Lung microvascular endothelial cell (primary cell): ENCODE measurements around the gene ZBED5. TPM values are rescaled to one million over a fixed set of nuclear protein-coding genes. Genes with fewer than 3 reads are reported as not detected.
A peak's percentile ranks its signal among the peaks of the same experiment; 100 is the strongest.
"Not testable (repeated sequence)": the region's sequence is repeated elsewhere in the genome, so short reads cannot be mapped to it uniquely, and the experiment has no call there.

Experiments
- DNase-seq, 2 donors: peaks; one replicate each; pipeline versions ENCODE4 v3.0.0 to v3.0.0-alpha.2; 2010; ENCODE audit warnings: low read depth in 2 of 2
- total RNA-seq: library from RNA; depleted of rRNA; stranded (reverse); fragments of >200 nt; gene quantifications from 2 replicates; pipeline ENCODE4 v1.2.1, GENCODE V29; 2014

Gene ZBED5
- total RNA-seq: 7.4 and 9.3 TPM in 2 replicates

DNA sequence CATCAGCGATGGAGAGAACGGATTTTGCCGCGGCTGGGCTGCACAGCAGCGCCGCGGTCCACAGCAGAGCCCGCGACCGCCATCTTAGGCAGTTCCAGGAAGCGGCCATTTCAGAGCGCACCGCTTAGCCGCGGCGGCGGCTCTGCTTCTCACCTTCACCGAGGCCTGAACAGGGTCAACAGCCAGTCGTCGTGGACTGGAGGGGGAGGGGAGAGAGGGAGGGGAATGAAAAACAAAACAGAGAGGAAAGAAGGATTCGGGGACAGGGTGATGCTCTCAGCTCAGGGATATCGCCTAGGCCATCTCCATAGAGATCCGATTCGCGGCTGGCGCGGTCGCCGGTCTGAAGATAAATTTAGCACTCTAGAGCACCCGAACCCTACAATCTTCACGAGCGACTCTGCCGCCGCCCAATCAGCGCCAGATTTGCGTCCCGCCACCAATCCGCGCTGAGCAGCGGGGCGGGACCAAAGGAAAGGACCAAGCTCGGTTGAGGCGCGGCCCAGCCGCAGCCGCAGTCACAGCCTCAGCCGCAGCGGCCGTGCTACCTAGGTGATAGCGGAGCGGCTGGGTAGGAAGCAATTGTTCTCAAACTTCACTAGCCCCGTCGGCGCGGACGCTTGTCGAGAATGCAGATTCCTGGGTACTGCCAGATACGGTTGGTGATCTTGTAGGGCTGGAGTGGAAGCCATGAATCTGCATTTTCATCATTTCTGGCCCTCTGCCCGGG, at the start of gene ZBED5:
ZBED5 (minus strand) TSS at position 345 of the 730 bp plus-strand sequence. CDS start 3,108 bp downstream, outside the sequence.
- DNase-seq: peak; percentile 98

DNA sequence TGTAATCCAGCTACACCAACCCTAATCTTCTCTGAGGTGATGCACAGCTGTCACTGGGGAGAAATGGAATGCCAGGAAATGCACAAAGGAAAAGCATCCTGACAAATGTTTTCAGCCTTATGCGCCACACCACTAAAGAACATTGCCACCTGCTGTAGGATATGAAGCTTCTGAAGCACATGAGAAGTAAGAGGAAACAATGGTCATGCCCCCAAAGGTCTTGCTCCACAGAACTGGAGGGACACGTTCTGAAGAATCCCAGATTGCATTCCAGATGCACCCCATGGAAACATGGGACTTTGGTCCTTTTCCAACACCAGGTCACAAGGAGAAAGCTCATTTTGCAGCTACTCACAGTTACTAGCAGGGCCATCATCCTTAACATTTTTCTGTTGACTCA, 48.7 kb upstream of the ZBED5 start:
- peak; percentile 50 to 65 for DNase-seq

DNA sequence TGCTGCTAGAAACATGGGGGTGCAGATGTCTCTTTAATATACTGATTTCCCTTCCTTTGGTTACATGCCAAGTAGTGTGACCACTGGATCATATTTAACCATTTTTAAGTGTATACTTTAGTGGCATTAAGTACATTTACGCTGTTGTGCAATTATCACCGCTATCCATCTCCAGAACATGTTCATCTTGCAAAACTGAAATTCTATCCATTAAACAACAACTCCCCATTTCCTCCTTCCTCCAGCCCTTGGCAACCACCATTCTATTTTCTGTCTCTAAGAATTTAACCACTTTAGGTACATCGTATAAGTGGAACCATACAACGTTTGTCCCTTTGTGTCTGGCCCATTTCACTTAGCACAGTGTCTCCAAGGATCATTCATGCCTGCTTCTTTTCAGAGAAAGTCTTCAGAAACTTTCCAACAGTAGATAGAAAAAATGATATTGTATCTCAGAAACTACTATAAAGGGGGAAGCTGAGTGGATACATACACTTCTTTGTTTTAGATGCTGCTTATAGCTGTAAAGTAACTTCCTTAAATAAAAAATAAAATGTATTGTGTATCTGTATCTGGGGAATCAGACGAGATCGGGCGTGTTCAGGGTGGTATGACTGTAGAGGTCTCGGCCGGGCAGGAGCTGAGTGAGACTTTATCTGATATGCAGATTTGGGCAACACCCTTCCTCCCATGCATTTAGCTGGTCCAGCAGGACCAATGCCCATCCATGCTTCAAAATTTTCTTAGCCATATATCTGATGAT, 44.6 kb upstream of the ZBED5 start:
- no peak for DNase-seq

DNA sequence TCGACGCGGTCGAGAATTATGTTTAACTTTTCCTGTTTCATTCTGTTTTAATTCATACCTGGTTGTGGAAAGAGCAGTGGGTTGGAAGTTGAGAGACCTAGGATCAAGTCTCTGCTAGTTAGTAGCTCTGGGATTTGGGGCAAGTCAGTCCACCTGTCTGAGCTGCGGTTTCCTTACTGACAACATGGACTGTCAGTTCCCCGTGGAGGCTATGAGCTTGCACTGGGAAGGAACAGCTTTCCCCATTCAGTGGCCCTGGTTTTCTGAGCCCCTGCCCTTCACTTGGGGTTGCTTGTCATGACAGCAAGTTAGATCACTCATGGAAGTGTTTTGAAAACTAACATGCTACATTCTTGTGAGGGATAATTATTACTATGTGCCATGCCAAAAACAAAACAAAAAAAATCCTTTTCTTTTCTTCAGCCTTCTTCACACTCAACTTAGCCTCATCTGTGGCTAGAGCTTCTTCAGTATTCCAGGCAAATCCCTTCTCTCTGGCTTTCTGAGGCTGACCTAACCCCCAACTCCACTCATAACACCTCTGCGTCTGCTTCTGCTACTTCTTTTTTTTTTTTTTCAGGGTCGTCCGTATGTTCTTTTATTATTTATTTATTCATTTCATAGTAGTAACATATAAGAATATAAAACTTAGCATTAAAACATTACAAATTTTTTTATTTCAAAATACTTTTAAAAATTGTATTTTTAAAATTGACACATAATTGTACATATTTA, 43.0 kb upstream of the ZBED5 start:
- DNase-seq: peak; percentile 7 to 40

DNA sequence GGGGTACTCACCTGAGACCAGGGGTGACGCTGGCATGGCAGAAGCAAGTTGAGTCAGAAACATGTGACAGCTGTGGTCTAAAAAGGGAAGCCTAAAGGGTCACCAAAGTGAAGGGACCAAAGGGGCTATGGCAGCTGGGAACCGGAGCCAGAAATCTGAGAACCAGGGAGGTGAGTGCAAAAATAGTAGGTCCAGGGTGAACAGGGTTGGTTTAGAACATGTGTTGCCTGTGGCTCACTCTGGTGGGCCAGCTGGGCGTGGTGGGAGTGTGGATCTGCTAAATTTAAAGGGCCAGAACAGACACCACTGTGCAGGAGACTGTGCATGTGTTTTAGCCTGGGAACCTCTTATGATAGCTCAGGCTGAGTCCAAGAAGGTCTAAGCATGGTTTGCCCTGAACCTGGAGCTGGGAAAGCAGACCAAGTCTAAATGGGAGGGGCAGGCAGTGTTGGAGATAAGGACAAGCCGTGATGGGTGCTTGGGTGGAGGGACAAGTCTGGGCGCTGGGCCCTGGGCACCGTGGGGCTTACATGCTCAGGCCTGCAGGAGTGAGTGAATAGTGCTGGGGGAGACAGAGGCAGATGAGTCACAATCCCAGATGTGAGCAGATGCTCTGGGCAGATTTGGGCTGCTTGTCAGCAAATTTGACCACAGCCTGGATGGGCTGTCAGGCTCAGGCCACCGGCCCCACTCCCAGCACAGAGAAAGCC, 41.4 kb upstream of the ZBED5 start:
- DNase-seq: no peak

DNA sequence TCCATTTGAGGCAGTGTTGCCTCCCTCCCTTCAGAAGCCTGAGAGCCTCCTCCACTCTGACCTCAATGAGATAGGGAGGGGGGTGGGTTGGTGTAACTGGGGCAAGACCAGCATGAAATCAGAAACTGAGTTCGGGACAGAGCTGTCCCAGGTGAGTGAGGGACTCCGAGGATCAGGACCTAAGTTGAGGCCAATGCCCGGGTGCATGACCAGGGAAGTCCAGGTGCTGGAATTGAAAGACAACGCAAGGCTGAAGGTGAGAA, 40.8 kb upstream of the ZBED5 start:
- no peak for DNase-seq

DNA sequence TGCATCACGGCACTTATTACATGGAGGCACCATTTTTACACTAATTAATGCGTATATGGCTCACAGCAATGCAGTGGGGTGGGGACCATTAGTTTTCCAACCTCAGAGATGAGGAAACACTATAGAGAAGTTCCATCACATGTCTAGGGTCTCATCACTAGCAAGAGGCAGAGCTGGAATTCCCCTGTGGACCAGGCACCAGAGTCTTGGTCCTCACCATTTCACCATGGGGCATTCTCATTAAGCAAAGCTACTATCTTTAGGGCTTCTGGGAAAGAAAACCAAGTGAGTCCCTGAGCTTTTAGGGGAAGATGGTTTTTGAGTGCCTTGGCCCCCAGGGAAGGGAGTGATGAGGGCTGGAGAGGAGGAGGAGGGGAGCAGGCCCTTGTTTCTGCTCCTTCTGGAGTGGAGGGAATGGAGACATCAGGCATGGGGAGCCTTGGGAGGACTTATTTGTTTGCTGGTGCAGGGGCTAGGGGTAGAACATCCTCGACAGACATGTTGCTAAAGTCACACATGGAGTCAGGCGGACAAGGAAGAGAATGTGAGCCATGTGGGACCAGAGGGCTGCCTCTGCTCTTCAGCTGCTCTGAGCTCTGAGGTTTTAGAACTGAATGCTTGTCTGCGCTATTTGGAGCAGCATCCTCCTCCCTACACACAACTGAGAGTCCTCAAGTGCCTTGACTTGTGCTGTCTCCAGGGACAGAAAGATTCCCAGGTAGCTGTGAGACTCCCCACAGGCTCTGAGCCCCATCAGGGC, 40.3 kb upstream of the ZBED5 start:
- no peak for DNase-seq

DNA sequence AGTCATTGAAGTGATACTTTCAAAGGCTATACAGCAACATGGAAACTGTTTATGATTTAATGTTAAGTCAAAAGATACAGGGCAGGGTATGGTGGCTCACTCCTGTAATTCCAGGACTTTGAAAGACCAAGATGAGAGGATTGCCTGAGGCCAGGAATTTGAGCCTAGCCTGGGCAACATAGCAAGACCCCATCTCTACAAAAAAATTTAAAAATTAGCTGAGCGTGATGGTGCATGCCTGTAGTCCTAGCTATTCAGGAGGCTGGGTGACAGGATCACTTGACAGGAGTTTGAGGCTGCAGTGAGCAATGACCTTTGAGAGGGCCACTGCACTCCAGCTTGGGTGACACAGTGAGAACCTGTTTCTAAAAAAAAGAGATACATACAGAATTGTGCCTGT, 39.3 kb upstream of the ZBED5 start:
- no peak for DNase-seq

DNA sequence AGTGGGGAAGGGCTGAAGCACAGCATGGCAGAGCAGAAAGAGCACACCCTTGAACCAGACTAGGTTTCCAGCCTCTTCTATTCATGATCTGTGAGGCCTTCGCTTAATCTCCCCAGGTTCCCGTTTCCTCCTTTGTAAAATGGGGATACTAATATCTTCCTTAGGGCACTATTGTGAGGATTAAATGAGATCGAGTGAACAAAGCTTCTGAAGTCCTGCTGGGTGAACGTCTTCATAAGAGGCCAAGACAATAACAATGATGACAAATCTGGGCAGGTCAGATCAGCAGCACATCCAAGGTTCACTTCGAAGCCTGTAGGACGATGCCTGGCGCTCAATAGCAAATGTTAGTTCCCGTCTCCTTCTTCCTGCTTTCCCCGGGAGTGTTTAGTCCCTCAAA, 38.6 kb upstream of the ZBED5 start:
- no peak for DNase-seq

DNA sequence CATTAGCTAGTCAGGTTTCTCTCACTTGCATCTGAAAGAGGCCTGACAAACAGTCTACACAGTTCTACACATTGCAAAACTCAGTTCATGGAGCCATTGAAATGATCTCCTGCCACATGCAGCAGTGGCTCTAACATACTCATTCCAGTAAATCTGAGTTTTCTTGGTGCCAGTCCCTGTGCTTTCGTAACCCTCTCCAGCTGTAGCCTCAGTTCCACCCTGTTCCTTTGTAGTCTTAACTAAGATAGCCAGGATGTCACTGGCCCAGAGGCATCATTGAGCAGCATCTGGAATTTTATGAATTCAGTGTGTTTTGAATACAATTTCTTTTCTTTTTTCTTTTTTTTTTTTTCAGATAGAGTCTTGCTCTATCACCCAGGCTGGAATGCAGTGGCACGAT, 37.4 kb upstream of the ZBED5 start:
- DNase-seq: no peak

DNA sequence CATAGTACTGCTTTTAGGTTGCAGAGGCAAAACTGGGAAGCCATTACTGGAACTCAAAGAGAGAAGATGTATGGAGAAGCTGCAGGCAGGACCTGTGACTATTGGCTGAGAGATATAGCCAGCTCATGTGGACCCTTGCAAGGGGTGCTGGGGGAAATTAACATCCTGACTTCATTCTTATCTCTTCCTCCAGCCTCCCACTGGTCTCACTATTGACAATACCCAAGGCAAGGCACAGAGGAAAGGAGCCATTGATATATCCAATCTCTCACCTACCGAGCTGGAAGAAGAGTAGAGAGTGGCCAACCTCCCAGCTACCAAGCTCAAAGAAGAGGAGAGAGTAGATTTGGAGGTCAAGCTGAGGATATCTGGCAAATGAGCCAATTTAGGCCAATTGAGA, 36.8 kb upstream of the ZBED5 start:
- DNase-seq: no peak

DNA sequence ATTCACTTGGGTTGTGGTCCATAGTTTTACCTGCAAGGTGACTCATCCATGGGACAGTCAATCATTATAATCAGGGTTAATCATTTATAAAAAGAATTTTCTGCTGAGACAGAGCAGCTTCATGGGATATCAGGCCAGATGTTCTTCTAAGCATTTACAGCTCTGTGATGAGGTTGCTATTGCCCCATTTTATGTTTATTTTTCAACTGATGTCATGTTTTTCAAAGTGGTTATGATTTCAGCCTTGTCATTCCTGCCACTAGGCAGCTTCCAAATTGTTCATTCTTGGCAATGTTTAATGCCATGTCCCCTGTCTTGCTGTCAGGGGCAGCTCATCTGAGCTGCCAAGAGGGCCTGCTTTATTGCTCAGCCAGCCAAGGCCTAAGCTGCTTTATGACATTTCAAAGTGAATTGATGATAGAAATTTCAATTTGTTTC, 35.9 kb upstream of the ZBED5 start:
- no peak for DNase-seq

DNA sequence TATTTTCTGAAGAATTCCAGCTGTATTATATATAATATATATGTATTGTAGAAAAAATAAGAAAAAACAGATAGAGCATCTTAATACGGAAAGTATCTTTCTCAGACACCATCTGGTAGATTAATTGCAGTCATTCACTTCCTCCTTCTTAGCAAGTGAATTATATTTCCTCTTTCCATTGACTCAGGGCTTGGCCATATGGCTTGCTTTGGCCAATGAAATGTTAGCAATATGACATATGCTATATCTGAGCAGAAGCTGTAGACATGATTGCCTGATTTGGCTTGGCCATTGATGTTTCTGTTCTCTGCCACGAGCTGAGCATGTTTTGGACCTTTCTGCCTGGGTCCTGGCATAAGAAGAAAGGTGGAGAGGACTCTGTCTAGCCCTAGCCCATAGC, 34.4 kb upstream of the ZBED5 start:
- no peak for DNase-seq

DNA sequence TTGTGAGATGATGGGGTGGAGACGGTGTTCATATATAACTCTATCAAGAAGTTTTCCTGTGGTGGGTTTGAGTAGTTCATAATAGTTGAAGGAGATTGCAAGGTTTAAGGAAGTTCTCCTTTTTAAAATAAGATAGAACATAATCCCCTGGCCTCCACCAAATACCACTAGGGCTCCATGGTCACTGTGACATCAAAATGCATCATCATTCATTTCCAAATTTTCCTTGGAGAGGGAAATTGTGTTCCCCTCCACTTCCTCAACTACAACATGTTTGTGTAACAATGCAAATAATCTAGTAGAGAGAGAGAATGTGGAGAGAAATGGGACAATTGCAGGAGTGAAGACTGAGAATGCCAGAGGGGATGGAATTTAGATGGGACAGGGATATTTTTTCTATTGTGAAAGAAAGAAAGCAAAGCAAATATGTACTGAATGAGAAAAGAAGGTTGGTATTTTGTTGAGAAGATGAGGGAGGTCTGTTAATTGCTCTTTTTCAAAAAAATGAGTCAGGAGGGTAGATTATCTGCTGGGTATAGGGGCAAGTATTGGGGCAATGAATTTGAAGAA, 33.4 kb upstream of the ZBED5 start:
- DNase-seq: no peak

DNA sequence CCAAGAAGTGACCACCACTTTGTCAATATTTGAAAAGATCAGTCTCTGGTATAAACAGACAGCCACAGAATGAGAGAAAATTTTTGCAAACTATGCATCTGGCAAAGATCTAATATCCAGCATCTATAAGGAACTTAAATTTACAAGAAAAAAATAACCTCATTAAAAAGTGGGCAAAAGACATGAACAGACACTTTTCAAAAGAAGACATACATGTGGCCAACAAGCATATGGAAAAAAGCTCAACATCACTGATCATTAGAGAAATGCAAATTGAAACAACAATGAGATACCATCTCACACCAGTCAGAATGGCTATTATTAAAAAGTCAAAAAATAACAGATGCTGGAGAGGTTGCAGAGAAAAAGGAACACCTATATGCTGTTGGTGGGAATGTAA, 32.2 kb upstream of the ZBED5 start:
- DNase-seq: not testable (repeated sequence)

DNA sequence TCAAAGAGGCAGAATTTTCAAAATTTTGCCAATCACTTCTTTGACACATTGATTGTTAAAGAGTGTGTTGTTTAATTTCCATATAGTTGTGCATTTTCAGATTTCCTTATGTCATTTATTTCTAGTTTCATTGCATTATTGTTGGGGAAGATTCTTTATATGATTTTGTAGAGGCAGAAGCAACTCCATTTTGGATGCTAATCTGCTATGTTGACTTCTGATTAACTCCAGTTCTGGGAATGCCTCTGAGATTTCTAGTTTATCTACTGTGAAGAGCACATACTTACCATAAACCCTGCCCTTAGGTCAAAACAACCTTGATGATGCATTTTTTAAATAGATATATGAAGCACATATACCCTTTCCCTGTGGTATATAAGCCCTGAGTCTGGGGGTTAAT, 29.5 kb upstream of the ZBED5 start:
- no peak for DNase-seq

DNA sequence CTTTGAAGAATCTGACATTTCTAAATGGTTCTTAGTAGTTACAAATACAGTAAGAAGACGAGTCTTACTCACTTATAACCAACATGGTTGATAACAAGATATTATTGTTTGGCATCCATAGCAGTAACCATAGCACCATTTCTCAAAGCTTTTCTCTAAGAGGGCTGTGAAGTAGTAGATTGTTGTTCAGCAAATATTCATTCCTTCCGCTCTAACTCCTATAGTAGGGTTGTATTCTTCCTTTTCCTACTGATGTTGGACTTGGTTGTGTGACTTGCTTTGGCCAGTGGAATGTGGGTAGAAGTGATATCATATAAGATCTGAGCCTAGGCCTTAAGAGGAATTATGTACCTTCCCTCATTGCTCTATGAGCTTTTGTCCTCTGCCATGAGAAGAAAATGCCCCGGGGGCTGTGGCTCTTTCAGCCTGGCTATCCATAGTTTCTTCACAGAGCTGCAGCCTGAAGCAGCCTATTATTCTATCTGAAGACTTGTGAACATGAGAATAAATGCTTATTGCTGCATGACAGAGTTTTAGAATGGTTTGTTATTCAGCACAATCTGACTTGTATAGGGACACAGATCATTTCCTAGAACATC, 28.9 kb upstream of the ZBED5 start:
- no peak for DNase-seq

DNA sequence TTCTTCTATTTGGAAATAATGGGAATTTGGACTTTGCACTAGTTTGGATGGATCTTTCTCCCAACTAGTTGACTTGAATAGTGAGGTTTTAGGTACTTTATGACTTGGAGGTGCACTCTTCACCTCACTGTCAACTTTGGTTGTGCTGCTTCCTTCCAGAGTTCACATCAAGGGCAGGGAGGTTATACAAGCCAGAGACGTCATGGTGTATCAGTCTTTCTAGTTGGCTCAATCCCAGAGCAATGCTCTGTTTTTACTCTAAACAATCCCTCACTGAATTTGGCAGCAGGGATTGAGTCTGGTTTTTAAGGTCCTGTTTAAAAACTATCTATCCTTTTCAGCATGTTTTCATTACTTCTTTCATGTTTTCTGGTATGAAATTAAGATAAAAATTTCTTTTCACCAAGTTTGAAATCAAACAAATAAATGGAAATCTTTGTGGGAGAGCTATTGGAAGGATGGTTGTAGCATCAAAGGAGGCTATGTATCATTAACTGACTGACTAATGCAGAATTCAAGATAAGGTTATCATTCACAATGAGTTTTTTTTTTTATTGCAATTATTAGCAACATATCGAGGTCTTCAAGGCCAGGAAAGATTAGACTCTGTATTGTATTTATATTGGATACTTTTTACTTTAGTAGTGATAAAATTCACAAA, 28.0 kb upstream of the ZBED5 start:
- peak; percentile 60 to 68 for DNase-seq

DNA sequence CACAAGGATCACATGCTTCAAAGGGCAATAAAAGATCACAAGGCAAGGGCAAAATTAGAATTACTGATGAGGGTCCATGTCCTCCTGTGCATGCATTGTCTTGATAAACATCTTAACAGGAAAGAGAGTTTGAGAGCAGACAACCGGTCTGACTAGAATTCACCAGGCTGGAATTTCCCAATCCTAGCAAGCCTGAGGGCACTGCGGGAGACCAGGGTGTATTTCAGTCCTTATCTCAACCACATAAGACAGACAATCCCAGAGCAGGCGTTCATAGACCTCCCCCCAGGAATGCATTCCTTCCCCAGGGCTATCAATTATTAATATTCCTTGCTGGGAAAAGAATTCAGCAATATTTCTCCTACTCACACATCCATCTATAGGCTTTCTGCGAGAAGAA, 26.4 kb upstream of the ZBED5 start:
- DNase-seq: not testable (repeated sequence)

DNA sequence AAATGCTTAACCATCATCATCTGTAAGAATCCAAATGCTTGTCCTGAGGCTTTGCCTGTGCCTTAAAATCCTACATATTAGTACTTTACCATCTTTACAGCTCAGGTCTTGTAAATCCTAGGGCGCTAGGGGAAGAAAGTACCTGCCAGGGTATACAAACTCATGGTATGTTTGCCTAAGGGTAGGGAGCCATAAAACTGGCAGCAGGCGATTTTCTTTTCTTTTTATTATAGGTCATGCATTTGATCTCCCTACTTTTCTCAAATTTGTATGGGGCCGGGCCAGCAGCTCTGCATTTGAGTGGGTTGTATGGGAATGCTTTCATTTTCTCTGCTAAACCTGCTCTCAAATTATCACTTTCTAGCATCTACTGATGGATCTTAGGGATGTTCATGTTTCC, 24.0 kb upstream of the ZBED5 start:
- no peak for DNase-seq
